B cell (primary cell): ENCODE measurements around the gene PRPF40A.

ENCODE experiments used
- EZH2 ChIP-seq: IDR thresholded peaks from 2 replicates; pipeline ENCODE4 v1.6.1; 2012; ENCODE audit warnings: borderline replicate concordance, low read depth, mild to moderate bottlenecking, moderate library complexity, low read length; ENCODE audit not compliant: insufficient read depth, poor library complexity, severe bottlenecking
- TF ChIP-seq, protein P1 (sequence below): fragments of 200-600 bp; IDR thresholded peaks from one replicate; pipeline ENCODE4 v1.8.0; 2022; ENCODE audit warnings: antibody characterized with exemption, mild to moderate bottlenecking

DNA sequence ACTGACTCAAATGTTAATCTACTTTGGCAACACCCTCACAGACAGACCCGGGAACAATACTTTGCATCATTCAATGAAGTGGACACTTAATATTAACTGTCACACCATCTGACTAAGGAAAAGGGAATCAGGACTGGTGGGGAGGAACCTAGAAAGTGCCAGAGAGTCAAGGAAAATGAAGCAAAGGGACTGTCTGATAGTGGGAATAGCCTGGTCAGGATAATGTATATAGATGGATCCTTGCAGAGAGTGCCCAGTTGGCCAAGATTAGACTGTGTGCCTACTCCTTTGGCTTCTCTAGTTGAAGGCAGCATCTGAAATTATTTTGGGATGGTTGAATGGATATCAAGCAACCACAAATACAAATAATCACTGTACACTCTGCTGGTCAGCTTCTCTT is 46.4 kb upstream of the PRPF40A start:
- TF ChIP-seq, protein P1, sequence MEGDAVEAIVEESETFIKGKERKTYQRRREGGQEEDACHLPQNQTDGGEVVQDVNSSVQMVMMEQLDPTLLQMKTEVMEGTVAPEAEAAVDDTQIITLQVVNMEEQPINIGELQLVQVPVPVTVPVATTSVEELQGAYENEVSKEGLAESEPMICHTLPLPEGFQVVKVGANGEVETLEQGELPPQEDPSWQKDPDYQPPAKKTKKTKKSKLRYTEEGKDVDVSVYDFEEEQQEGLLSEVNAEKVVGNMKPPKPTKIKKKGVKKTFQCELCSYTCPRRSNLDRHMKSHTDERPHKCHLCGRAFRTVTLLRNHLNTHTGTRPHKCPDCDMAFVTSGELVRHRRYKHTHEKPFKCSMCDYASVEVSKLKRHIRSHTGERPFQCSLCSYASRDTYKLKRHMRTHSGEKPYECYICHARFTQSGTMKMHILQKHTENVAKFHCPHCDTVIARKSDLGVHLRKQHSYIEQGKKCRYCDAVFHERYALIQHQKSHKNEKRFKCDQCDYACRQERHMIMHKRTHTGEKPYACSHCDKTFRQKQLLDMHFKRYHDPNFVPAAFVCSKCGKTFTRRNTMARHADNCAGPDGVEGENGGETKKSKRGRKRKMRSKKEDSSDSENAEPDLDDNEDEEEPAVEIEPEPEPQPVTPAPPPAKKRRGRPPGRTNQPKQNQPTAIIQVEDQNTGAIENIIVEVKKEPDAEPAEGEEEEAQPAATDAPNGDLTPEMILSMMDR: no peak
- TF ChIP-seq EZH2: no peak
